PC-3 (cell line): Measurements from ENCODE around the gene ZNF132.

Experiments
- EZH2phosphoT487 ChIP-seq: fragments of 300-600 bp; sonication (generic); IDR thresholded peaks from 2 replicates; pipeline ENCODE4 v1.6.1; 2018; ENCODE audit warnings: mild to moderate bottlenecking, antibody characterized with exemption, low read length, borderline replicate concordance
- TF ChIP-seq, protein P1 (sequence below): fragments of 300-600 bp; sonication (generic); conservative IDR thresholded peaks from 2 replicates; pipeline ENCODE4 v1.5.1; 2017; ENCODE audit warnings: antibody characterized with exemption, low read depth, mild to moderate bottlenecking, low read length

GRCh38 chr19:58395979-58396627, 43.9 kb downstream of the ZNF132 start:
- TF ChIP-seq EZH2phosphoT487 = no peak
- TF ChIP-seq, protein P1, sequence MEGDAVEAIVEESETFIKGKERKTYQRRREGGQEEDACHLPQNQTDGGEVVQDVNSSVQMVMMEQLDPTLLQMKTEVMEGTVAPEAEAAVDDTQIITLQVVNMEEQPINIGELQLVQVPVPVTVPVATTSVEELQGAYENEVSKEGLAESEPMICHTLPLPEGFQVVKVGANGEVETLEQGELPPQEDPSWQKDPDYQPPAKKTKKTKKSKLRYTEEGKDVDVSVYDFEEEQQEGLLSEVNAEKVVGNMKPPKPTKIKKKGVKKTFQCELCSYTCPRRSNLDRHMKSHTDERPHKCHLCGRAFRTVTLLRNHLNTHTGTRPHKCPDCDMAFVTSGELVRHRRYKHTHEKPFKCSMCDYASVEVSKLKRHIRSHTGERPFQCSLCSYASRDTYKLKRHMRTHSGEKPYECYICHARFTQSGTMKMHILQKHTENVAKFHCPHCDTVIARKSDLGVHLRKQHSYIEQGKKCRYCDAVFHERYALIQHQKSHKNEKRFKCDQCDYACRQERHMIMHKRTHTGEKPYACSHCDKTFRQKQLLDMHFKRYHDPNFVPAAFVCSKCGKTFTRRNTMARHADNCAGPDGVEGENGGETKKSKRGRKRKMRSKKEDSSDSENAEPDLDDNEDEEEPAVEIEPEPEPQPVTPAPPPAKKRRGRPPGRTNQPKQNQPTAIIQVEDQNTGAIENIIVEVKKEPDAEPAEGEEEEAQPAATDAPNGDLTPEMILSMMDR = no peak
